GM12874 (cell line): Measurements from ENCODE around the gene ZBTB7C.

Experiments used
- TF ChIP-seq, protein P1 (sequence below): IDR thresholded peaks from 2 replicates; pipeline ENCODE4 v1.5.1; 2011; ENCODE audit warnings: low read depth, mild to moderate bottlenecking, control low read depth, low read length, moderate library complexity; ENCODE audit not compliant: insufficient read depth

ZBTB7C gene

GRCh38 chr18:47985866-47986265 lies 423.3 kb downstream of the ZBTB7C start:
- TF ChIP-seq, protein P1, sequence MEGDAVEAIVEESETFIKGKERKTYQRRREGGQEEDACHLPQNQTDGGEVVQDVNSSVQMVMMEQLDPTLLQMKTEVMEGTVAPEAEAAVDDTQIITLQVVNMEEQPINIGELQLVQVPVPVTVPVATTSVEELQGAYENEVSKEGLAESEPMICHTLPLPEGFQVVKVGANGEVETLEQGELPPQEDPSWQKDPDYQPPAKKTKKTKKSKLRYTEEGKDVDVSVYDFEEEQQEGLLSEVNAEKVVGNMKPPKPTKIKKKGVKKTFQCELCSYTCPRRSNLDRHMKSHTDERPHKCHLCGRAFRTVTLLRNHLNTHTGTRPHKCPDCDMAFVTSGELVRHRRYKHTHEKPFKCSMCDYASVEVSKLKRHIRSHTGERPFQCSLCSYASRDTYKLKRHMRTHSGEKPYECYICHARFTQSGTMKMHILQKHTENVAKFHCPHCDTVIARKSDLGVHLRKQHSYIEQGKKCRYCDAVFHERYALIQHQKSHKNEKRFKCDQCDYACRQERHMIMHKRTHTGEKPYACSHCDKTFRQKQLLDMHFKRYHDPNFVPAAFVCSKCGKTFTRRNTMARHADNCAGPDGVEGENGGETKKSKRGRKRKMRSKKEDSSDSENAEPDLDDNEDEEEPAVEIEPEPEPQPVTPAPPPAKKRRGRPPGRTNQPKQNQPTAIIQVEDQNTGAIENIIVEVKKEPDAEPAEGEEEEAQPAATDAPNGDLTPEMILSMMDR, result no peak

DNA sequence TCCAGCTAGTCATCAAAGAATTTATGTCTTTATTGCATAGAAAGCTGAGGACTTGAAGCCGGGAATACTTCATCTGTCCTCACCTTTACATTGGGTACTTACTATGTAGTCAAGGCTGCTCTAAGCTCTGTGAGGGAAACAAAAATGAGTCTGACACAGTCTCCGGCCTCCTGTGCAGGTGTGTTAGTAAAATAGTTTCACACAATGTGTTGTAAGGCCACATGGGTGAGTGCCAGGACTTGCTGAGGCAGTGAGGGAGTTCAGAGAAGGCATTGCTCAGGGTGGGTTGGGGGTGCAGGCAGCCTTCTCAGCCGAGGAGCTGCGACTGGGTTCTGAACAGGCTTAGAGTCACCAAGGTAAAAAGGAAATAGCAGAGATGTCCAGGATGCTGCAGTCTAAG lies 424.2 kb downstream of the ZBTB7C start:
- TF ChIP-seq, protein P1, result no peak

- TF ChIP-seq, protein P1, result no peak
Measured at GRCh38 chr18:47983946-47984345, 425.2 kb downstream of the ZBTB7C start.

DNA sequence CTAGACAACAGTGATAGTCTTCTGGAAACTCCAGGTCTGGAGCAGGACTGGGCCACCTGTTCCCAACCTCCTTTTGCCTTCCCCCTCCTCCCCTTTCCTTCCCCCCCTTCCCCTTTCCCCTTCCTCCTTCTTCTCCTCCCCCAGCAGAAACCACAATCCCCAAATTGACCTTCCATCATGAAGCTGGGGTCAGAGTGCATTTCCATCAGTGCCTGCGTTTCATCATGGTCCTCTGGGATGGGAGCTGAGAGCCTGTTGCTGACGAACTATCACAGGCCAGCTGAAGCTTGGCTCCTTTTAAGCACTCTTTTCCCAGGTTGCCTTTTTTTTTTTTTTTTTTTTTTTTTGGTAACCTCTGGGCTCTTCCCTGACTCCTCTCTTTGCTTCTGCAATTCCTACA lies 426.1 kb downstream of the ZBTB7C start:
- TF ChIP-seq, protein P1, result no peak

GRCh38 chr18:47981830-47982229 lies 427.4 kb downstream of the ZBTB7C start:
- TF ChIP-seq, protein P1, result no peak

DNA sequence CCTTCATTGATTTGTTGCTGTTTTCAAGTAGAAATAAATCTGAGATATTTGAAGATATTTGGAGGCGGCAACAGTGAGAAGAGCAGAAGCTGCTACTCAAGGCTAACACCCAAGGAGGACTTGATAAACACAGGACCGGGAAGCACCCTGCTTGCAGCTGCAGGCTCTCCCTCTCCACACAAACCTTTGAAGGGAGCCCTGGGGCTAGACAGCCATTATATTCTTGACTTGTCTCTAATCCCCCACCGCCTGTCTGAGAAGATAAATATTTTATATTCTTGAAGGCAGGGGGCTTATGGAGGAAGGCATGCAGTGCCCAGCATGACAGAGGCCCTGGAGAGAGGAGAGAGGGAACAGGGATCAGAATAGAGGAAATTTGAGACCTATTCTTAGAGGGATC lies 427.9 kb downstream of the ZBTB7C start:
- TF ChIP-seq, protein P1, result no peak

- TF ChIP-seq, protein P1, result no peak
Measured at GRCh38 chr18:47979611-47980200, 429.5 kb downstream of the ZBTB7C start.
